Anterior cingulate cortex (tissue), 58 donors: ENCODE measurements around the gene ABCC6.
A peak's percentile ranks its signal among the peaks of the same experiment; 100 is the strongest.
"Not testable (repeated sequence)": the region's sequence is repeated elsewhere in the genome, so short reads cannot be mapped to it uniquely, and the experiment has no call there.

Experiments
- DNase-seq, 58 donors: peaks; one replicate each; lab custom pipeline; 2025; lab: John Stamatoyannopoulos, UW

The ABCC6 gene

GRCh38 chr16:16222850-16223661 is at the start of gene ABCC6:
TSS of gene ABCC6 (minus strand) at chr16:16223494. CDS start at chr16:16223434, 60 bp downstream.
- not testable (repeated sequence) for DNase-seq

GRCh38 chr16:16272573-16273221 is 49.4 kb upstream of the ABCC6 start:
- DNase-seq = not testable (repeated sequence)

DNA sequence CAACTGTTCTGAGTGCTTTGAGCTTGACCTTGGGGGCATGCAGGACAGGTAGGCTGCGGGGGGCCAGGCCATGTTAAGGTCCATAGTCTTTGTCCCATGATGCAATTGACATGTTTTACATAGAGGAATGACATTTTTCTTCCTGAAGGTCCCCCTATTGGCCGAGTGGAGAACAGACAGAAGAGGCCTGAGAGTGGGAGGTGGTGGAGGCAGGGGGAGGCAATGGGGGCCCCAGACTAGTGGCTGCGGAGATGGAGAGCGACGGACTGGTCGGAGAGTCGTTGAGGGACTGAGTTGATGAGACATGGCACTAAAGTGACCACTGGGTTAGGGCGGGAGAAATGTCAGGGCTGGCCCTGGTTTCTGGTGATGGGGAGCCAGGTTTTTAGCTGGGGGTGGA is 48.4 kb upstream of the ABCC6 start:
- not testable (repeated sequence) for DNase-seq

- not testable (repeated sequence) for DNase-seq
Observed at GRCh38 chr16:16268185-16268808, 45.0 kb upstream of the ABCC6 start.

DNA sequence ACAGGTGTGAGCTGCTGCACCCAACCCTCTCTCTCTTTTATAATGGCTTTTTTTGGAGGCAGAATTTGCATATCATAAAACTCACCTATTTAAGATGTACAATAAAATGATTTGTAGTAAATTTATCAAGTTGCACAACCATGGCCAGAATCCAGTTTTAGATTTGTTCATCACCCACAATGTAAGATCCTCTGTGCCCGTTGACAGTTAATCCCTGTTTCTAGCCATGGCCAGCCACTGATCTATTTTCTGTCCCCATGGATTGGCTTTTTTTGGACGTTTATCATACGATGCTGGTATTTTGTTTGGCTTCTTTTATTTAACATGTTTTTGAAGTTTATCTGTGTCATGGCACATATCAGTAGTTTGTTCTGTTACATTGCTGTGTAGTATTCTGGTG is 44.4 kb upstream of the ABCC6 start:
- DNase-seq = not testable (repeated sequence)

GRCh38 chr16:16265044-16265443 is 41.8 kb upstream of the ABCC6 start:
- DNase-seq = not testable (repeated sequence)

DNA sequence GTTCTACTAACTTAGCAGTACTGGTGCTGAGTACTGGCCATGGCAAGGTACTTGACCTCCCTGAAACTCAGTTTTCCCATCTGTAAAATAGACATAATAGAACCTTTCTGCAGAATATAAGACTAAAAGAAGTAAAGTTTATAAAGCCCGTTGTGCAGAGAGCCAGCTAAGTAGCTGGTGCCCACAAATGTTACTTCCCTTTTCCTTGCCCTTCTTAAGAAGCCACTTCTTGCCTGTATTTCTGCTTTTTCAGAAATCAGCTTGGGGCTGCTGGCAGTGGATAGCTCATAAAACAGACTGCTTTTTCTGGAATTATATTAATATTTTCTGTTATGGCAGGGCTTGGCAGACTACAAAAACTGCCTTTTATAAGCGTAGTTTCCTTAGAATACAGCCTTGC is 40.7 kb upstream of the ABCC6 start:
- DNase-seq = not testable (repeated sequence)

- DNase-seq = not testable (repeated sequence)
Observed at GRCh38 chr16:16262954-16263555, 39.8 kb upstream of the ABCC6 start.

GRCh38 chr16:16259971-16260370 is 36.7 kb upstream of the ABCC6 start:
- DNase-seq = not testable (repeated sequence)

DNA sequence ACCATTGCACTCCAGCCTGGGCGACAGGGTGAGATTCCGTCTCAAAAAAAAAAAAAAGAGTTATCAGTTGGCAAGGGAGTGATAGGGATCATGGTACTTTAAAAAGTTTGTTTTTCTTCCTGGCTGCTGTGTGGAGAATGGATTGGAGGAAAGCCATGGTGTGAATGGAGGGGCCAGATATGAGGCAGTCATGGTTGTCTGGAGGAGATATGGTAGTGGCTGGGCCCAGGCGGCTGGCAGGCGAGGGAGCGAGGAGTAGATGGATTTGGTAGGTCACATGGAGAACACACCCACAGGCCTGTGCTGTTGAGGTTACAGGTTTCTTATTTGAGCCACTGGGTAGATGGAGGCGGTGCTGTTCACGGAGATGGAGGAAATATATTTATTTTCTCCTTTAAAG is 35.5 kb upstream of the ABCC6 start:
- peak in 1 of 58 donors; percentile 4 for DNase-seq

DNA sequence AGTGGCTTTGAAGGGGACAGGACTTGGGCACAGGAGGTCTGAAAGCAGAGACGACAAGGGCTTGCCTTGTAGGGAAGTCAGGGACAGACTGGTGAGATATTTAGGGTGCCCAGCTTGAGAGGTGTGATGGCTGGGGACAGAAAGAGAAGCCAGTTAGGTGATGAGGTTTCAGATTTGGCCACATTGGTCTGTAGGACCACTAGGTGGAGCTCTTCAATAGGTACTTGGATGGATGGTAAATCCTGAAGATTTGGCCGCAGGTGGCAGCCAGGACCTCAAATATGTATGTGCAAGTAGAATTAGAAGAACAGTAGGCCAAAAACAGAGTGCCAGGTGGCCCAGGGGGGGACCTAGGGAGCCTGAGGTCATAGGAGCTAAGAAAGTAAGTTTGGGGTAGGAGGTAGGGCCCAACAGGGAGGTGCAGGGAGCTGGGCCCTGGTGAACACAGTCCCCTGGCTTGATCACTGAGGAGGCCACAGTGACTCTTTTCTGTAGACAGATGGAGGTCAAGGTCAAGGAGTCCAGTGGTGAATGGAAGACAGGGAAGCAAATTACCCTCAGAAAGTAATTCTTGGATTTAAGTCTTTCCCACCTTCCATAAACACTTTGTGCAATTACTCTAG is 34.1 kb upstream of the ABCC6 start:
- DNase-seq = not testable (repeated sequence)

GRCh38 chr16:16252377-16252776 is 29.1 kb upstream of the ABCC6 start:
- not testable (repeated sequence) for DNase-seq

DNA sequence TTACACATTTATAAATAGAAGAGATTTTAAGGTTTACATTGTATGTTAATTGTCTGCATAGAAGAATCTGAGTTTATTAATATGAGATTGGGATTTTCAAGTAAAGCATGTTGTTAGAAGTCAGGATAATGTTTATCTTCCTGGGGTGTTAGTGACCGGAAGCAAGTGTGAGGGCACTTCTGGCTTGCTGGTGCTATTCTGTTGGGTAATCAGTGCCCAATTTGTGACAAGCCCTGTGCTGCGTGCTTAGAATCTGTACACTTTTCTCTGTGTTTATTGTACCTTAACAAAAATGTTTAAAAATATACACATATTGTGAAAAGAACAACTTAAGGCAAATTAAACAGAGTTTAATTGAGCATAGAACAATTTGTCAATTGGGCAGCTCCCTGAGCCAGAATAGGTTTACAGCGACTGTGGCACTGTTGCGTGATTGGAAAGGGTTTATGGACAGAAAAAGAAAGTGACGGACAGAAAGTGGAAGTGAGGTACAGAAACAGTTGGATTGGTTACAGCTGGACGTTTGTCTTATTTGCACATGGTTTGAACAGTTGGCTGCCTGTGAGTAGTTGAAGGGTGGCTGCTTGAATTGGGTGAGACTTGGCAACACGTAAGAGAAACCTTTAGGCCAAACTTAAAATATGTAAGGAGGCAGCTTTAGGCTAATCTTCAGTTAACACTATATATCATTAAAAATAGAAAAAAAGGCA is 26.5 kb upstream of the ABCC6 start:
- not testable (repeated sequence) for DNase-seq

DNA sequence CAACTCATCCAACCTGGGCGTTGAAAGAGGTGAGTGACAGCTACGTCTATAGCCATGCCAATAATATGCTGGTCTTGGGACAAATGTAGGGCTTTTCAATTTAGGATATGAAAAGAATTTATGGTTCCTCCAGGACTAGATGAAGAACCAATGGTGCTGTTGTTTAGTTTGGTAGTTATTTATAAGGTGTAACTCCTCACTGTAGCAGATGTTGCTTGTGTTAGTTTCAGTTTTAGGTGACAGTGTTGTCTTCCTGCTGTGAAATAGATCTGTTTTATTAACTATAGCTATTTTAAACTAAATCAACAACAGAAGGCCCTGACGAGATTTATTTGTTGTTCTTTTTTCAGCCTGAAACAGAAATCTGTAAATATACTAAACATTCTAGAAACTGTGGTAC is 24.1 kb upstream of the ABCC6 start:
- not testable (repeated sequence) for DNase-seq

- not testable (repeated sequence) for DNase-seq
Observed at GRCh38 chr16:16246578-16247262, 23.4 kb upstream of the ABCC6 start.

- peak in 2 of 58 donors; percentile 1 to 12 for DNase-seq
Observed at GRCh38 chr16:16243886-16244285, 20.6 kb upstream of the ABCC6 start.

- not testable (repeated sequence) for DNase-seq
Observed at GRCh38 chr16:16240667-16241066, 17.4 kb upstream of the ABCC6 start.

- DNase-seq = not testable (repeated sequence)
Observed at GRCh38 chr16:16237738-16238137, 14.4 kb upstream of the ABCC6 start.

DNA sequence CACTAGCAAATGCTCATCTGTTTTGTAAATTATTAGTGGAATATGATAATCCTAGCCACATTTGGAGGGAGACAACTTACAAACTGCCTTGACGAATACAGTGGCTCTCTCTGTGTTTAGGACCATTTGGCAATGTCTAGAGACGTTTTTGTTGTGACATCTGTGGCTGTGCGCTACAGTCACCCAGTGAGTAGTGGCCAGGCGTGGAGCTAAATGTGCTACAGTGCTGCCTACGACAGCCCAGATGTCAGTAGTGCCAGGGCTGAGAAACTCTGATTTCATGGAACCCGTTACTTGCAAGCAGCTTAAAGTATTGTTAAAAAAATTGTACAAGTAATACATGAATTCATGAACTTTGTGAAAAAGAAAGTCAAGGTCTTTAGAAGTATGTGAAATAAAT is 13.8 kb upstream of the ABCC6 start:
- peak in 23 of 58 donors; percentile 1 to 80 (median 29) for DNase-seq
